Measurements from ENCODE around the gene OR6B1.

OR6B1 gene

DNA sequence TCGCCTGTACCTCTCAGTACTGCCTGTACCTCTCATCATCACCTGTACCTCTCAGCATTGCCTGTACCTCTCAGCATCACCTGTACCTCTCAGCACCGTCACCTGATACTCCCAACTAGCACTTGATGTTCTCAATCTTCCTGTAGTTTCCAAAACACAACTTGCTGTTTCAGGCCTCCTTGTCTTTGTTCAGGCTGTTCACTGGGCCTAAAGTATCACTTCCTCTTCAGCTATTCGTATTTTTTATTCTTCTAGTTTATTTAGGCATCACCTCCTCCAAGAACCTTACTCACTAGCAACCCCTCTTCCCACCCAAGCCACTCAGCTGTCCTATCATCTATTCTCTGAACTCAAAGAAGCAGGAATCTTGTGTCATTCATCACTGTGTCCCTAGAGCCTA lies 24.1 kb downstream of the OR6B1 start:
- TF ChIP-seq, protein P1, sequence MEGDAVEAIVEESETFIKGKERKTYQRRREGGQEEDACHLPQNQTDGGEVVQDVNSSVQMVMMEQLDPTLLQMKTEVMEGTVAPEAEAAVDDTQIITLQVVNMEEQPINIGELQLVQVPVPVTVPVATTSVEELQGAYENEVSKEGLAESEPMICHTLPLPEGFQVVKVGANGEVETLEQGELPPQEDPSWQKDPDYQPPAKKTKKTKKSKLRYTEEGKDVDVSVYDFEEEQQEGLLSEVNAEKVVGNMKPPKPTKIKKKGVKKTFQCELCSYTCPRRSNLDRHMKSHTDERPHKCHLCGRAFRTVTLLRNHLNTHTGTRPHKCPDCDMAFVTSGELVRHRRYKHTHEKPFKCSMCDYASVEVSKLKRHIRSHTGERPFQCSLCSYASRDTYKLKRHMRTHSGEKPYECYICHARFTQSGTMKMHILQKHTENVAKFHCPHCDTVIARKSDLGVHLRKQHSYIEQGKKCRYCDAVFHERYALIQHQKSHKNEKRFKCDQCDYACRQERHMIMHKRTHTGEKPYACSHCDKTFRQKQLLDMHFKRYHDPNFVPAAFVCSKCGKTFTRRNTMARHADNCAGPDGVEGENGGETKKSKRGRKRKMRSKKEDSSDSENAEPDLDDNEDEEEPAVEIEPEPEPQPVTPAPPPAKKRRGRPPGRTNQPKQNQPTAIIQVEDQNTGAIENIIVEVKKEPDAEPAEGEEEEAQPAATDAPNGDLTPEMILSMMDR (conservative IDR thresholded peaks at IDR 0.05; ENCODE audit: low read depth, low read length) = no peak
- Histone ChIP-seq H3K36me3 (ENCODE audit: insufficient read depth) (no peaks in the 10 kb centered on the region), H3K27me3 (ENCODE audit: insufficient read depth, low read depth) (no peaks in the 10 kb centered on the region), H3K79me2 (ENCODE audit: insufficient read depth, low read depth) (no peaks in the 10 kb centered on the region), H3K27ac (no peak overlapping the region), H3K4me1 (ENCODE audit: low read depth, poor library complexity, severe bottlenecking) (no peaks in the 10 kb centered on the region), H2AFZ (ENCODE audit: low read depth) (no peak overlapping the region), H3K4me2 (no peak overlapping the region), H4K20me1 (ENCODE audit: insufficient read depth) (no peaks in the 10 kb centered on the region), H3K4me3 (IDR thresholded peaks at IDR 0.05; ENCODE audit: insufficient read depth, low read depth, low read length) (no peak overlapping the region), H3K9ac (no peak overlapping the region)

DNA sequence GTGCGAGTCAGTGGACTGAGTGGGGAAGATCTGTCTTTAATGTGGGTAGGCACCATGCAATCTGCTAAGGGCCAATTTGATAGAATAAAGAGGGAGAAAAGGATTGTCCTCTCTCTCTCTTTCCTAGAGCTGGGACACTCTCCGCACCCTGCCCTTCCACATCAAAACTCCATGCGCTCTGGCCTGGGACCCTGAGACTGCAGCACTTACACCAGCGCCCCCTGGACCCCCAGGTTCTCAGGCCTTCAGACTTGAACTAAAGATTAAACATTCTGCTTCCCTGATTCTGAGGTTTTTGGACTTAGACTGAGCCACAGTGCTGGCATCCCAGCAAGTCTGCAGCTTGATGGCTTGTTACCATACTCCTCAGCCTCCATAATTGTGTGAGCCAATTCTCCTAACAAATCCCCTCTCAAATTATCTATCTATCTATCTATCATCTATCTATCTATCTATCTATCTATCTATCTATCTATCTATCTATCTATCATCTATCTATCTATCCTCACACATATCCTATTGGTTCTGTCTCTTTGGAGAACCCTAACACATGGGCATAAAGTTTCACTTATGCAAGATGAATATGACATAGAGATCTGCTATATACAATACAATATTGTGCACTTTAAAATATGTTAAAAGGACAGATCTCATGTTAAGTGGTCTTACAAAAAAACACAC lies 26.2 kb downstream of the OR6B1 start:
- H3K27me3 ChIP-seq (ENCODE audit: insufficient read depth, low read depth) = no peaks in the 10 kb centered on the region
- no peak overlapping the region for H3K4me2 ChIP-seq
- TF ChIP-seq, protein P1 (conservative IDR thresholded peaks at IDR 0.05; ENCODE audit: low read depth, low read length) = no peak
- no peaks in the 10 kb centered on the region for H4K20me1 ChIP-seq (ENCODE audit: insufficient read depth)
- H3K4me3 ChIP-seq (IDR thresholded peaks at IDR 0.05; ENCODE audit: insufficient read depth, low read depth, low read length) = no peak overlapping the region
- H3K4me1 ChIP-seq (ENCODE audit: low read depth, poor library complexity, severe bottlenecking) = no peaks in the 10 kb centered on the region
- no peak overlapping the region for H3K27ac ChIP-seq
- H3K36me3 ChIP-seq (ENCODE audit: insufficient read depth) = no peaks in the 10 kb centered on the region
- no peak overlapping the region for H3K9ac ChIP-seq
- no peaks in the 10 kb centered on the region for H3K79me2 ChIP-seq (ENCODE audit: insufficient read depth, low read depth)
- no peak overlapping the region for H2AFZ ChIP-seq (ENCODE audit: low read depth)

DNA sequence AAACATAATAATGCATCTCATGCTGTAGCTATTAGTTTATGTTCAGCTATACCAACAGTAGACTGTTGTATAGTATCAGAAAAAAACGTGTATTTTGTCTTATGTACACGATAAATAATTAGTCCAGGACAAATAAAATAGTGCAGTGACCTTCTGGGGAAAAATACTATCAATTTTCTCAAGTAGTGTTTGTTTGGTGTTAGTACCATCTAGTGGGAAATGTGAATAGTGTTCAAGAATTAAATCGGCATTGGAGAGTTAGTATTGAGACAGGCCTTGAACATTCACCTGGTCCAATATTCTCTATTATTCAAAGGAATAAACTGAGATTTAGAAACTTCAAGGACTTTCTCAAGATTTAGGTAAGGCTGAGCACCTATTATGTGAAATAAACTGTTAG lies 26.9 kb downstream of the OR6B1 start:
- H2AFZ ChIP-seq (ENCODE audit: low read depth) = no peak overlapping the region
- H4K20me1 ChIP-seq (ENCODE audit: insufficient read depth) = no peaks in the 10 kb centered on the region
- H3K4me1 ChIP-seq (ENCODE audit: low read depth, poor library complexity, severe bottlenecking) = no peaks in the 10 kb centered on the region
- TF ChIP-seq, protein P1 (conservative IDR thresholded peaks at IDR 0.05; ENCODE audit: low read depth, low read length) = 0 out of 2 replicates have a peak, but pooled peaks have one; percentile 8
- no peak overlapping the region for H3K27ac ChIP-seq
- no peaks in the 10 kb centered on the region for H3K79me2 ChIP-seq (ENCODE audit: insufficient read depth, low read depth)
- H3K27me3 ChIP-seq (ENCODE audit: insufficient read depth, low read depth) = no peaks in the 10 kb centered on the region
- H3K9ac ChIP-seq = no peak overlapping the region
- no peak overlapping the region for H3K4me3 ChIP-seq (IDR thresholded peaks at IDR 0.05; ENCODE audit: insufficient read depth, low read depth, low read length)
- no peaks in the 10 kb centered on the region for H3K36me3 ChIP-seq (ENCODE audit: insufficient read depth)
- no peak overlapping the region for H3K4me2 ChIP-seq

DNA sequence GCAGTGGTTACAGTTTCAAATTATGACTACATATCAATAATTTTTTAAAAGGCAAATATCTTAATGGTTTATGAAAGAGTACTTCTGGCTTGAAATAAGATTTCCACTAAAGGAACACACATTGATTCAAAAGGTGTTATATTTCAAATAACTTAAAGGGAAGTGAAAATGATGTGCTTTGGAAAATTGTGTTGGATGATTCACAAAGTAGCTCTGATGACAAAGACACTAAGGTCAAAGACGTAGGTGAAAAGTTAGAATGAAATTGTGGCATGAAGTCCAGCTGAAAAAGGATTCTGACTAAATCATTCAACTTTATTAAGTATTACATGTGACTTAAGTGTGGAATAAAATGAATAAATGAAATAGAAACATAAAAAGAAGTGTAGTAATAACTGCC lies 27.9 kb downstream of the OR6B1 start:
- Histone ChIP-seq H3K9ac (no peak overlapping the region), H3K4me2 (no peak overlapping the region), H3K4me3 (IDR thresholded peaks at IDR 0.05; ENCODE audit: insufficient read depth, low read depth, low read length) (no peak overlapping the region), H3K27ac (no peak overlapping the region), H4K20me1 (ENCODE audit: insufficient read depth) (no peaks in the 10 kb centered on the region), H3K79me2 (ENCODE audit: insufficient read depth, low read depth) (no peaks in the 10 kb centered on the region), H3K36me3 (ENCODE audit: insufficient read depth) (no peaks in the 10 kb centered on the region), H2AFZ (ENCODE audit: low read depth) (no peak overlapping the region), H3K4me1 (ENCODE audit: low read depth, poor library complexity, severe bottlenecking) (no peaks in the 10 kb centered on the region), H3K27me3 (ENCODE audit: insufficient read depth, low read depth) (no peaks in the 10 kb centered on the region)
- TF ChIP-seq, protein P1 (conservative IDR thresholded peaks at IDR 0.05; ENCODE audit: low read depth, low read length) = no peak

Data from KMS-11 (cell line).